Ammon's horn (tissue), 1 donor: ENCODE results near the gene CABP2.
A peak's percentile ranks its signal among the peaks of the same experiment; 100 is the strongest.
"Not testable (repeated sequence)": the region's sequence is repeated elsewhere in the genome, so short reads cannot be mapped to it uniquely, and the experiment has no call there.

Source experiments
- DNase-seq: peaks from one replicate; pipeline ENCODE4 v3.0.0-alpha.2; 2016; ENCODE audit warnings: low spot score

Gene CABP2

GRCh38 chr11:67494371-67495233, 28.6 kb downstream of the CABP2 start:
- DNase-seq, result no peak

GRCh38 chr11:67493548-67494370, 29.5 kb downstream of the CABP2 start:
- no peak for DNase-seq

DNA sequence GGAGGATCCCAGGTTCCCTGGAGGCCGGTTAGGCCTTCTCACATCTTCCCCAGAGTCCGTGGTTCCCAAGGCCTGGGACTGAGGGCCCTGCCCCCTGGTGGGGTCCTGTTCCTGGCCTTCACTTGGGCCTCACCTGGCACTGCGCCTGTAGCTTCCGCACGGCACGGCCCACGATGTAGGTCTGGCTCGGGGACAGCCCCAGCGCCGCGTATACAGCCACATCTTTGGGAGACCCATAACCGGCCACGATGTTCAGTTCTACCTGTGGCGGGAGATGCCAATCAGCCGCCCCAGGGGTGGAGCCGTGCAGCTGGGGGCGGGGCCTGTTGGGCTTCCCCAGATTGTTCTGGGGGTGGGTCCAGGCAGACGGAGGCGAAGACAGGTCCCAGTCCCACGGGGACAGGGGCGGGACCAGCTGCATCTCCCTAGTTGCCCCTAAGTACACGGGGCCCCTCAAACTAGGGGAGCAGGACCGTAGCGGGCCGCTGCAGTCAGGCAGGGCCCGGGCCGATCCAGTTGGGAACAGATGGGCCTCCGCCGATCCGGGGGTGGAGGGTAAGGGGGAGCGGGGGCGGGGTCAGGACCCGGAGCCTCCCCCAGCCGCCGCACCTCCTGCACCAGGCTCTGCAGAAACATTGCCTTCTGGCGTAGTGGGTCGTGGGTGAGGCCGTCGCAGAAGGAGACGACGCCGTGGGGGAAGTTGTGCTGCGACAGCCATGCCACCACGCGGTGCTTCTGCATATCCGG, 30.3 kb downstream of the CABP2 start:
- DNase-seq, result no peak

DNA sequence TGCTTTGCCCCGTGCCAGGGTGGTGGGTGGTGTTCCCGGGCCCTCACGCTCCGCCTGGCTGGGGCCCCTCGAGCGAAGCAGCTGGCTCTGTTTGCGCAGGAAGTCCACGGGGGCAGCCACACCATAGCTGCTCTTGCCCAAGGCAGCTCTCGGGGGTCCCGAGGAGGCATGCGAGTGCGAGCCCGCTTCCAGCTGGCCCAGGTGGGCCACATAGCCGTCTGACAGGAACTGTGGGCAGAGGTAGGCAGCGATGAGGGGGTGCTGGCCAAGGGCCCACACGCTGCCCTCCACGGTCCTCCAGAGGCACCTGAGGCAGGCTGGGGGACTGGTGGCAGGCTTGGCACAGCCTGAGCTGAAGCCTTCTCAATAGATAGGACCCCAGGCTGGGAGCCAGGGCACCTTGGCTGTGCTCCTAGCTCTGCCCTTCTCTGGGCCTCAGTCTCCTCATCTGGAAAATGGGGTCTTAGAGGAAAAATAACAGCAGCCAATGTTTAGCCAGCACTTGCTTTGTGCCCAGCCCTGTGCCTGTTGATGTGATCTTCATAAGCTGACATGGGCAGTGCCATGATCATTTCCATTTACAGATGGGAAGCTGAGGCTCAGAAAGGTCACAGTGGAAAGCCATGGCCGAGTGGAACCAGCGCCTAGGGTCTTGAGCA, 31.0 kb downstream of the CABP2 start:
- DNase-seq, result no peak

GRCh38 chr11:67491276-67492068, 31.8 kb downstream of the CABP2 start:
- DNase-seq, result no peak

DNA sequence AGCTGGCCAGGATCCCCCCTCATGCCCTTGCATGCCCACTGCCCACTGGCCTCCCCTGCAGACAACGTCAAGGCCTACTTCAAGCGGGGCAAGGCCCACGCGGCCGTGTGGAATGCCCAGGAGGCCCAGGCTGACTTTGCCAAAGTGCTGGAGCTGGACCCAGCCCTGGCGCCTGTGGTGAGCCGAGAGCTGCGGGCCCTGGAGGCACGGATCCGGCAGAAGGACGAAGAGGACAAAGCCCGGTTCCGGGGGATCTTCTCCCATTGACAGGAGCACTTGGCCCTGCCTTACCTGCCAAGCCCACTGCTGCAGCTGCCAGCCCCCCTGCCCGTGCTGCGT, 32.5 kb downstream of the CABP2 start:
- no peak for DNase-seq

GRCh38 chr11:67489885-67490726, 33.1 kb downstream of the CABP2 start:
- no peak for DNase-seq

GRCh38 chr11:67489203-67489884, 33.9 kb downstream of the CABP2 start:
- DNase-seq, result no peak

GRCh38 chr11:67486481-67487195, 36.6 kb downstream of the CABP2 start:
- DNase-seq, result no peak

- DNase-seq, result not testable (repeated sequence)
Measured at GRCh38 chr11:67485873-67486361, 37.3 kb downstream of the CABP2 start.

- DNase-seq, result peak; percentile 62
Measured at GRCh38 chr11:67484847-67485311, 38.4 kb downstream of the CABP2 start.

GRCh38 chr11:67483831-67484665, 39.2 kb downstream of the CABP2 start:
- DNase-seq, result no peak

GRCh38 chr11:67482827-67483798, 40.1 kb downstream of the CABP2 start, which contains the start of gene AIP:
TSS of gene AIP (plus strand) at chr11:67483026. CDS start at chr11:67483159, 133 bp downstream.
- peak; percentile 98 for DNase-seq

GRCh38 chr11:67482275-67482826, 40.9 kb downstream of the CABP2 start:
- no peak for DNase-seq

- DNase-seq, result not testable (repeated sequence)
Measured at GRCh38 chr11:67477344-67478050, 45.7 kb downstream of the CABP2 start.
